Heart left ventricle (tissue), 16 donors: ENCODE results near the gene CEP164. TPM values are rescaled to one million over a fixed set of nuclear protein-coding genes. Genes with fewer than 3 reads are reported as not detected.

Source experiments
- ATAC-seq, 4 donors: fragments of 200-7000 bp; cut with Tn5 transposase; one replicate each; pipeline ENCODE4 v1.9.1; 2020 to 2022; ENCODE audit warnings: moderate library complexity in 4 of 4, mild to moderate bottlenecking in 3 of 4, moderate number of reproducible peaks in 1 of 4
- DNase-seq, 5 donors: peaks; one replicate each; pipeline ENCODE4 v3.0.0-alpha.2; 2020
- H3K27ac ChIP-seq, 12 donors: fragments of 200-600 bp; sonication (generic) in 4 of 12; one replicate each; pipeline versions ENCODE4 v1.5.0 to v1.8.0; 2016 to 2022; ENCODE audit warnings: mild to moderate bottlenecking in 2 of 12
- H3K27me3 ChIP-seq, 9 donors: fragments of 200-600 bp; sonication (generic) in 2 of 9; one replicate each; pipeline versions ENCODE4 v1.5.1 to v1.8.0; 2016 to 2022; ENCODE audit warnings: mild to moderate bottlenecking in 3 of 9
- H3K36me3 ChIP-seq, 9 donors: fragments of 200-600 bp; sonication (generic) in 2 of 9; one replicate each; pipeline versions ENCODE4 v1.5.0 to v1.8.0; 2018 to 2022; ENCODE audit warnings: mild to moderate bottlenecking in 2 of 9
- H3K4me1 ChIP-seq, 12 donors: fragments of 200-600 bp; sonication (generic) in 4 of 12; one replicate each; pipeline versions ENCODE4 v1.5.0 to v1.8.0; 2016 to 2022; ENCODE audit warnings: mild to moderate bottlenecking in 3 of 12
- H3K4me3 ChIP-seq, 12 donors: fragments of 200-600 bp; sonication (generic) in 4 of 12; one replicate each; pipeline versions ENCODE4 v1.5.0 to v1.8.0; 2017 to 2022; ENCODE audit warnings: mild to moderate bottlenecking in 9 of 12, moderate library complexity in 4 of 12
- H3K9me3 ChIP-seq, 12 donors: fragments of 200-600 bp; sonication (generic) in 4 of 12; one replicate each; pipeline versions ENCODE4 v1.5.0 to v1.8.0; 2016 to 2022; ENCODE audit warnings: mild to moderate bottlenecking in 1 of 12
- CTCF ChIP-seq, 12 donors: fragments of 200-600 bp; sonication (generic) in 4 of 12; IDR thresholded peaks; one replicate each; pipeline versions ENCODE4 v1.5.0 to v1.8.0; 2018 to 2022; ENCODE audit warnings: antibody characterized with exemption in 12 of 12, mild to moderate bottlenecking in 5 of 12
- POLR2A ChIP-seq, 2 donors: fragments of 450-650 bp; IDR thresholded peaks; one replicate each; pipeline ENCODE4 v1.6.1; 2017; ENCODE audit warnings: antibody characterized with exemption in 2 of 2, mild to moderate bottlenecking in 2 of 2, moderate library complexity in 2 of 2
- WGBS, 4 donors: extraction: QIAGEN DNeasy Blood & Tissue Kit in 2 of 4; methylation state at CpG; one replicate each; pipeline versions ENCODE4 v1.1.5 to v1.1.7; 2013 to 2018; 5-methylcytosine and 5-hydroxymethylcytosine counted together
- intact Hi-C, 10 donors: fragments of 100-400 bp; cut with DNase I; formaldehyde crosslinking; loops; one replicate each; pipeline versions ENCODE4 v1.11.1 to v1.14.2; 2022
- polyA plus RNA-seq, 2 donors: library from polyadenylated mRNA; stranded (reverse); fragments of 200-250 nt; gene quantifications; one replicate each; pipeline ENCODE4 v1.2.3, GENCODE V29; 2013
- total RNA-seq, 9 donors: library from RNA; depleted of rRNA in 2 of 9; stranded (reverse); fragments of >200 nt in 2 of 9; fragmentation: NEBNext Ultra II Directional in 3 of 9; extraction: Animal tissue kit (Norgen Biotek cat#: 25700) in 3 of 9; gene quantifications; one replicate each; pipeline versions ENCODE4 v1.1.0 to v1.2.4, GENCODE V29; 2016 to 2023
- donor health status: ischemic (EF 13 %, LVEDD 7.1; RV severe dilation, severe dysfunction).
- donor health status: healthy with polysubstance abuse.
- donor health status: DM: no; HTN: yes; CAD: no.
- donor health status: DM: no; HTN: no; CAD: no.
- donor health status: ischemic (EF 25% LVEDD 6.9; RV normal size, moderate dysfunction).
- donor health status: ischemic (EF 25% LVEDD 5.7; RV mildly dilated, moderate dysfunction).
- donor health status: healthy.
- donor health status: DM: yes; HTN: yes; CAD: no.
- donor health status: ischemic (EF 35%, LVEDD 5.7; RV mildly dilated, moderate dysfunction).
- donor health status: nonischemic (EF 11% LVEDD 7.7; RV severe dilation, severe dysfunction).
- donor health status: DM: yes; HTN: yes; CAD: no.
- donor health status: PGD.
- donor health status: ischemic (EF 29% LVEDD 5.4; RV normal size, mild dysfunction).
- donor health status: nonischemic (EF 23%, LVEDD 6.1; RV moderate dilation, normal function).

Gene CEP164
- total and polyA plus RNA-seq, 11 donors, result 2.6 to 15.4 (median 6.6) TPM

- Histone ChIP-seq H3K4me1 (no peaks in the 10 kb centered on the region), H3K27ac (no peak overlapping the region), H3K9me3 (no peaks in the 10 kb centered on the region), H3K4me3 (no peak overlapping the region), H3K27me3 (no peaks in the 10 kb centered on the region), H3K36me3 (peaks cover 0 to 80% (median 68%) of the 10 kb centered on the region in 9 donors)
- WGBS, 4 donors, result 97 to 100% (median 98%) methylated on average over 2 of the region's 2 CpGs
- DNase-seq, result no peak
- no peak for ATAC-seq
- intact Hi-C loops, result no loop called here
- TF ChIP-seq POLR2A (IDR thresholded peaks at IDR 0.05) (no peak), CTCF (IDR thresholded peaks at IDR 0.05) (no peak)
Measured at GRCh38 chr11:117292616-117293015, 35.0 kb upstream of the CEP164 start.

- H3K27ac ChIP-seq, result no peak overlapping the region
- intact Hi-C loops, result no loop called here
- peaks cover 0 to 50% (median 38%) of the 10 kb centered on the region in 9 donors for H3K36me3 ChIP-seq
- WGBS, 4 donors, result 85 to 93% (median 91%) methylated on average over 9 of the region's 9 CpGs
- no peak for ATAC-seq
- H3K4me3 ChIP-seq, result no peak overlapping the region
- peaks cover 0 to 16% (median 8%) of the 10 kb centered on the region in 12 donors for H3K4me1 ChIP-seq
- TF ChIP-seq POLR2A (IDR thresholded peaks at IDR 0.05), result no peak
- no peak for TF ChIP-seq CTCF (IDR thresholded peaks at IDR 0.05)
- no peaks in the 10 kb centered on the region for H3K9me3 ChIP-seq
- DNase-seq, result no peak
- no peaks in the 10 kb centered on the region for H3K27me3 ChIP-seq
Measured at GRCh38 chr11:117295438-117296137, 32.1 kb upstream of the CEP164 start.

GRCh38 chr11:117296881-117297280, 30.8 kb upstream of the CEP164 start:
- Histone ChIP-seq H3K4me3 (no peak overlapping the region), H3K9me3 (no peaks in the 10 kb centered on the region), H3K4me1 (peaks cover 0 to 21% (median 12%) of the 10 kb centered on the region in 12 donors), H3K36me3 (peaks cover 0 to 37% (median 25%) of the 10 kb centered on the region in 9 donors), H3K27ac (no peak overlapping the region), H3K27me3 (no peaks in the 10 kb centered on the region)
- ATAC-seq (no peak), DNase-seq (no peak)
- 83 to 92% (median 89%) methylated on average over 6 of the region's 6 CpGs for WGBS, 4 donors
- no peak for TF ChIP-seq CTCF (IDR thresholded peaks at IDR 0.05)
- TF ChIP-seq POLR2A (IDR thresholded peaks at IDR 0.05), result no peak
- intact Hi-C loops, result no loop called here

- Histone ChIP-seq H3K36me3 (peaks cover 0 to 24% (median 14%) of the 10 kb centered on the region in 9 donors), H3K27ac (no peak overlapping the region), H3K27me3 (no peaks in the 10 kb centered on the region), H3K9me3 (no peaks in the 10 kb centered on the region), H3K4me1 (peaks cover 0 to 21% (median 12%) of the 10 kb centered on the region in 12 donors), H3K4me3 (no peak overlapping the region)
- intact Hi-C loops, result no loop called here
- ATAC-seq, result no peak
- no peak for DNase-seq
- 92 to 98% (median 94%) methylated on average over 8 of the region's 8 CpGs for WGBS, 4 donors
- no peak for TF ChIP-seq POLR2A (IDR thresholded peaks at IDR 0.05)
- no peak for TF ChIP-seq CTCF (IDR thresholded peaks at IDR 0.05)
Measured at GRCh38 chr11:117298195-117298594, 29.5 kb upstream of the CEP164 start.
